Activated effector memory CD4-positive, alpha-beta T cell treated with Interleukin-2 at 50 U/mL for 16 hours (primary cell): ENCODE results near the gene PLXNA2.

Experiments used
- DNase-seq: peaks from one replicate; pipeline ENCODE4 v3.0.0-alpha.2; 2020

Gene PLXNA2

GRCh38 chr1:208004851-208005250 is 239.3 kb downstream of the PLXNA2 start:
- no peak for DNase-seq

GRCh38 chr1:208003241-208003640 is 240.9 kb downstream of the PLXNA2 start:
- DNase-seq, result no peak

- no peak for DNase-seq
These were observed 241.5 kb downstream of the PLXNA2 start for GRCh38 chr1:208002672-208003071.

- DNase-seq, result no peak
These were observed 242.1 kb downstream of the PLXNA2 start for GRCh38 chr1:208002078-208002477.

- DNase-seq, result no peak
These were observed 243.7 kb downstream of the PLXNA2 start for GRCh38 chr1:208000504-208000903.

- DNase-seq, result no peak
These were observed 244.2 kb downstream of the PLXNA2 start for GRCh38 chr1:207999972-208000371.

- DNase-seq, result no peak
These were observed 244.8 kb downstream of the PLXNA2 start for GRCh38 chr1:207999274-207999915.

- DNase-seq, result no peak
These were observed 245.5 kb downstream of the PLXNA2 start for GRCh38 chr1:207998691-207999090.

GRCh38 chr1:207997486-207998268 is 246.5 kb downstream of the PLXNA2 start:
- peak; percentile 7 for DNase-seq

- no peak for DNase-seq
These were observed 247.5 kb downstream of the PLXNA2 start for GRCh38 chr1:207996636-207997035.

GRCh38 chr1:207995576-207995975 is 248.6 kb downstream of the PLXNA2 start:
- no peak for DNase-seq

GRCh38 chr1:207993477-207994445 is 250.4 kb downstream of the PLXNA2 start:
- no peak for DNase-seq

- no peak for DNase-seq
These were observed 251.4 kb downstream of the PLXNA2 start for GRCh38 chr1:207992677-207993236.

- no peak for DNase-seq
These were observed 252.6 kb downstream of the PLXNA2 start for GRCh38 chr1:207991583-207992026.

- DNase-seq, result no peak
These were observed 253.2 kb downstream of the PLXNA2 start for GRCh38 chr1:207990876-207991582.

- DNase-seq, result no peak
These were observed 253.7 kb downstream of the PLXNA2 start for GRCh38 chr1:207990455-207990854.

- DNase-seq, result no peak
These were observed 255.6 kb downstream of the PLXNA2 start for GRCh38 chr1:207988326-207989165.

- DNase-seq, result no peak
These were observed 257.0 kb downstream of the PLXNA2 start for GRCh38 chr1:207987164-207987563.

GRCh38 chr1:207985996-207986395 is 258.2 kb downstream of the PLXNA2 start:
- DNase-seq, result no peak

GRCh38 chr1:207984831-207985572 is 259.2 kb downstream of the PLXNA2 start:
- DNase-seq, result no peak
